A172 (cell line): ENCODE data around the gene C22orf23. TPM values are rescaled to one million over a fixed set of nuclear protein-coding genes. Genes with fewer than 3 reads are reported as not detected.
A peak's percentile ranks its signal among the peaks of the same experiment; 100 is the strongest.

ENCODE experiments used
- DNase-seq: peaks from one replicate; pipeline ENCODE4 v3.0.0-alpha.2; 2015; ENCODE audit warnings: low spot score
- total RNA-seq: library from RNA; depleted of rRNA; stranded (reverse); fragments of >200 nt; shearing (Covaris generic); gene quantifications from 2 replicates; pipeline ENCODE4 v1.2.3, GENCODE V29; 2014; rRNA removed

C22orf23 gene
- total RNA-seq, 1 experiment from 2014 or later, result 0.10 TPM

DNA sequence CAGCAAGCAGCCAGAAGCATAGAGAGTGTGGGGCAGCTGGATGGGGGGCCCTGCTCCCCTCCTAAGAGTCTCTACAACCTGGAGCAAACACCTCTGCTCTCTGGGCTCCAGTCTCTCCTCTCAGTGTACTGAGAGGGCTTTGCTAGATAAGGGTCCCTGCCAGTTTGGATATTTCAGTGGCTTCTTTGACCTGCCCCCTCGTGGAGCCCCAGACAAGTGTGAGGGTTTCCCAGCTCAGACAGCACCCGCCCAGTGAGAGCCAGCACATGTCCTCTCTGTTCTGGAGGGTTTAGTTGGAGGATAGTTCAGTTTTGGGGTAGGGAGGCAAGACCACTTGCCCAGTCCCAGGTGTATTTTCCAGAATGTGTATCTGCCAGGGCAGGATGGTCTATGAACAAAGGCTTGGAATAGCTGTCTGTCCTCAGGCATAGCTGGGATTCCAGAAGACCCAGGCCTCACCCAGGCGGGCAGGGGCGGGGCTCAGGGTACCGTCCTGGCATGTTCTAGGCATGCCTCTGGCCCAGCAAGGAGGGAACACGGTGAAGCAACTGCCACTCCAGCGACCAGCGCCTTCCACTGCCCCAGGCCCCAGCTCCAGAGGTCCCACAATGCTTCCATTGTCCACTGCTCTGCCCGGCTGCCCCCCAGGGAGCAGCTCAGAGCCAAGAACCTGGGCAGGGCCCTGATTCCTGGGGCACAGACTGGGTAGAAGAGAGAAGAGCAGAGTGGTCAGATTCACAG, 54.8 kb downstream of the C22orf23 start:
- peak; percentile 33 for DNase-seq

DNA sequence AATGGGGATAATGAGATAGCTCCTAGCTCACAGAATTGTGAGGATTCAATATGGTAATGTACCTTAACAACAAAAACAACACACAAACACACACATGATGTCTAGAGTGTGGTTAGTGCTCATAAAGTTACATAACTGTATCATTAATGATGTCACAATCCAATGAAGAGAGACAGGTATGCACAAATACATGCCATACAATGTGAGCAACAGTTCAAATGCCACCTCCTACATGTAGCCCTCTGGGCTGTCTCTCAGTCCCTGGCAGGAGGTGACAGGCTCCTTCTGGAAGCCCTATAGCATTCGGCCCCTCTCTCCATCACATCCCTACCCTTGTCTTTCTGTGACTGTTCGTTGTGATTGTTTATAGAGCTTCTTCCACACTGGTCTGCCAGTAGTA, 55.6 kb downstream of the C22orf23 start:
- no peak for DNase-seq

DNA sequence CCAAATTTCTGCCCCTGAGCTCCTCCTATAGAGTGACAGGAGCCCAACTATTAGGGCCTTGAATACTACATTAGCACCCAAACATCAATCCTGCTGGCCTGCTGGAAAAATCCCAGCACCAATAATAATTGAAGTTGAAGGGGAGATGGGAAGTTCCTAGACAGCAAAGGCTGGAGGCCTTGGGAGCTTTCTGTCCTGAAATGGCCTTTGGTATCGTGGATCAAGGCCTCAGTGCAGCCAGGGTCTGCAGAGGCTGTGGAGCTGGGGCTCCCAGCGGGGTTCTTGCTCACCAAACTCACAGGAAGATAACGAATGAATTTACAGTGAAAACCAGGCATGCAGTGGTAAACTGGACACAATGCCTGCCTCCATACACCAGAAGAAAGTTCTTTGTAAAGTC, 56.5 kb downstream of the C22orf23 start:
- DNase-seq, result no peak

DNA sequence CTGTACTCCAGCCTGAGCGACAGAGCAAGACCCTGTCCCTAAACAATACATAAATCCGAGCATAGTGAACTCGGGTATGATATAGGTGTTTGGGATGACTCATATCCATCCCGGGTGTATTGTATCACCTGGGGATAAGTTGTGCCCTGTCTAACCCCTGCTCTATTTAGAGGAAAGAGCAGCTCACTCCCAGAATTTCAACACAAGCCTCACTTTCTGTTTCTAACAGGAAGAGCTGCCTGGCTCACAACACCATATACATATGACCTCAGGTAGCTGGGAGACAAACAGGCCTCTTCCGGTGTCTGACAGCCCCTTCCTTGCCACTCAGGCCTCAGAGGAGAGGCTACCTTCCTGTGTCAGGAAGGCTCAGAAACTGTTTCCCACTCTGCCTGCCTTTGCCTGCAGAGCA, 57.2 kb downstream of the C22orf23 start:
- DNase-seq, result no peak

DNA sequence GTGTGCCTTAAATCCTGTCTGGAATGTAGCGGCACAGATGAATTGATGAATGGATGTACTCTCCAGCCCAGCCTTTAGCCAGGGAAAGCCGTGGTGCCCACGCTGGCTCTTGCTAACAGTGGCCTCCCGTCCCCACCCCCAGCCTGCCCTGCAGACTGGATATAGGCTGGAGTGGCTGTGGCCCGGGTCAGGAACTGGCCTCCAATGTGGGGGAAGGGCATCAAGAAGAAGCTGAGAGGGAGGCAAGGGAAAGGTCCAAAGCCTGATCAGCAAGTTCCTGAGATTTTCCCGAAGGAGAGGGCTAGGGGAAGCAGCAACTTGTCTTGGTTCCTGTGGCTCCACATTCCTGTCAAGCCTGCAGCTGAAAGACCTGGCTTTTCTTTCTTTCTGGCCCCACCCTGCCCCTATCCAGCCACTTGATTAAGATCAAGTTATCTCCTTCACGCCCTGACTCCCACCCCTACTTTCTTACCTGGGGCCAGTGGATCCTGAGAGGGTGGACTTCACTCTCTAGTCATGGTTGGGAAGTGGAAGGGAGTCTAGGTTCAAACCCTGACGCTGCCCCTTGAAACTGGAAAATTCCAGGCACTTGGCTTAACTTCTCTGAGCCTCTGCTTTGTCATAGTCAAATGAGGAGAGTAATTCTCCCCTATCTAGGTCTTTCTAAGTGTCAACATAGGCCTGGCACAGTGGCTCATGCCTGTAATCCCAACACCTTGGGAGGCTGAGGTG, 58.3 kb downstream of the C22orf23 start:
- DNase-seq, result no peak

DNA sequence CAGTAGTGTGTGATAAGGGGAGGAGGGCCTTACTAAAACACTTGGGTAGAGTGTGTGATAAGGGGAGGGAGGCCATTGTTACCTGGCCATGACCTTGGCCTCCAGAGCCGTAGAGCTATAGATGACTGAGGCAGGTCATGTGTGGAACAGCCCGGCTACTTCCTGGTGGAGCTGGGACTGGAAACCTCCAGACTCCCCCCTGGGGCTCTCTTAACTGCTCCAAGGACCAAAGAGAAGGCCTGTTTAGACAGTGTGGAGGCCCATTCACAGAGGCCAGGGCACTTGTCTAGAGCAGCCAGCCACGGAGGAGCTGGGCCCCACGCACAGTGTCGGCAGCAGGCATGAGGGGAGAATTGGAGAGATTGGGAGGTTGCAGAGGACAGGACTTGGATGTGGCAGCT, 59.8 kb downstream of the C22orf23 start:
- DNase-seq, result no peak

Other genes starting within 250 kb of the C22orf23 start
- gene GCAT, start 145.7 kb downstream of the C22orf23 start, total RNA-seq, result 8.8 and 11.4 TPM in 2 replicates
- gene GALR3, start 130.2 kb downstream of the C22orf23 start, total RNA-seq, result not detected in 2 replicates
- gene ANKRD54, start 109.3 kb downstream of the C22orf23 start, total RNA-seq, result 22.4 and 30.5 TPM in 2 replicates
- 161 and 170 TPM in 2 replicates for gene EIF3L, start 104.2 kb downstream of the C22orf23 start, total RNA-seq
- gene MICALL1, start 47.3 kb downstream of the C22orf23 start, total RNA-seq, result 40.3 and 45.6 TPM in 2 replicates
- 53.1 and 68.1 TPM in 2 replicates for gene POLR2F, start 98 bp upstream of the C22orf23 start, total RNA-seq
- gene SOX10, start 31.0 kb upstream of the C22orf23 start, total RNA-seq, result not detected in 2 replicates
- gene PICK1, start 103.8 kb upstream of the C22orf23 start, total RNA-seq, result 6.5 and 10.7 TPM in 2 replicates
- not detected in 2 replicates for gene SLC16A8, start 130.6 kb upstream of the C22orf23 start, total RNA-seq
- gene BAIAP2L2, start 157.1 kb upstream of the C22orf23 start, total RNA-seq, result not detected in 2 replicates
- 6.2 and 10.1 TPM in 2 replicates for gene PLA2G6, start 228.2 kb upstream of the C22orf23 start, total RNA-seq
- gene MAFF, start 248.4 kb upstream of the C22orf23 start, total RNA-seq, result 4.7 and 9.9 TPM in 2 replicates